Stimulated activated naive CD8-positive, alpha-beta T cell treated with anti-CD3 and anti-CD28 coated beads, Interleukin-15, Interleukin-2, amounts not matched to agents 100 ng/mL and 50 ng/mL, for 24 hours (primary cell): ENCODE results near the gene EDA.

ENCODE experiments used
- H3K27ac Mint-ChIP-seq: one replicate; pipeline ENCODE4 v1.8.0; 2021; ENCODE audit warnings: mild to moderate bottlenecking, mixed read lengths
- H3K27me3 Mint-ChIP-seq: one replicate; pipeline ENCODE4 v1.8.0; 2021; ENCODE audit warnings: mixed read lengths
- H3K36me3 Mint-ChIP-seq: one replicate; pipeline ENCODE4 v1.8.0; 2021; ENCODE audit warnings: low read depth, mixed read lengths
- H3K4me1 Mint-ChIP-seq: one replicate; pipeline ENCODE4 v1.8.0; 2021; ENCODE audit warnings: low read depth, mixed read lengths
- H3K4me3 Mint-ChIP-seq: one replicate; pipeline ENCODE4 v1.8.0; 2021; ENCODE audit warnings: mild to moderate bottlenecking, mixed read lengths
- H3K9me3 Mint-ChIP-seq: one replicate; pipeline ENCODE4 v1.8.0; 2021; ENCODE audit warnings: mixed read lengths

The EDA gene

GRCh38 chrX:70042399-70043371, 426.8 kb downstream of the EDA start:
- Mint-ChIP-seq H3K27me3 (no peaks in the 10 kb centered on the region), H3K4me1 (no peaks in the 10 kb centered on the region), H3K27ac (no peak overlapping the region), H3K36me3 (no peaks in the 10 kb centered on the region), H3K9me3 (no peaks in the 10 kb centered on the region), H3K4me3 (no peak overlapping the region)

GRCh38 chrX:70043685-70044084, 427.8 kb downstream of the EDA start:
- H3K9me3 Mint-ChIP-seq = no peaks in the 10 kb centered on the region
- H3K4me3 Mint-ChIP-seq = no peak overlapping the region
- no peaks in the 10 kb centered on the region for H3K4me1 Mint-ChIP-seq
- no peaks in the 10 kb centered on the region for H3K27me3 Mint-ChIP-seq
- H3K27ac Mint-ChIP-seq = no peak overlapping the region
- H3K36me3 Mint-ChIP-seq = no peaks in the 10 kb centered on the region

GRCh38 chrX:70044541-70045245, 428.8 kb downstream of the EDA start:
- Mint-ChIP-seq H3K9me3 (no peaks in the 10 kb centered on the region), H3K36me3 (no peaks in the 10 kb centered on the region), H3K27ac (no peak overlapping the region), H3K4me1 (no peaks in the 10 kb centered on the region), H3K27me3 (no peaks in the 10 kb centered on the region), H3K4me3 (no peak overlapping the region)

GRCh38 chrX:70046978-70047377, 431.1 kb downstream of the EDA start:
- no peak overlapping the region for H3K27ac Mint-ChIP-seq
- no peaks in the 10 kb centered on the region for H3K27me3 Mint-ChIP-seq
- no peaks in the 10 kb centered on the region for H3K9me3 Mint-ChIP-seq
- no peaks in the 10 kb centered on the region for H3K4me1 Mint-ChIP-seq
- H3K4me3 Mint-ChIP-seq = no peak overlapping the region
- no peaks in the 10 kb centered on the region for H3K36me3 Mint-ChIP-seq

- Mint-ChIP-seq H3K27ac (no peak overlapping the region), H3K4me3 (no peak overlapping the region), H3K9me3 (no peaks in the 10 kb centered on the region), H3K4me1 (no peaks in the 10 kb centered on the region), H3K27me3 (no peaks in the 10 kb centered on the region), H3K36me3 (no peaks in the 10 kb centered on the region)
Observed at GRCh38 chrX:70049406-70049805, 433.5 kb downstream of the EDA start.

- H3K36me3 Mint-ChIP-seq = no peaks in the 10 kb centered on the region
Observed at GRCh38 chrX:70049925-70050324, 434.0 kb downstream of the EDA start, which contains the start of gene AWAT2. AWAT2 (minus strand) TSS chrX:70049938; CDS start chrX:70049932, 6 bp downstream.

GRCh38 chrX:70052895-70053615, 437.1 kb downstream of the EDA start:
- H3K4me1 Mint-ChIP-seq = no peaks in the 10 kb centered on the region
- H3K27me3 Mint-ChIP-seq = no peaks in the 10 kb centered on the region
- H3K9me3 Mint-ChIP-seq = no peaks in the 10 kb centered on the region
- no peak overlapping the region for H3K4me3 Mint-ChIP-seq
- H3K27ac Mint-ChIP-seq = no peak overlapping the region
- no peaks in the 10 kb centered on the region for H3K36me3 Mint-ChIP-seq

More at GRCh38 chrX:70049925-70050324, 434.0 kb downstream of the EDA start, which contains the start of gene AWAT2:
- no peak within 1 kb of the TSS for H3K4me3 Mint-ChIP-seq
- H3K9me3 Mint-ChIP-seq = no peaks in the 10 kb centered on the region
- H3K4me1 Mint-ChIP-seq = no peaks in the 10 kb centered on the region
- no peaks in the 10 kb centered on the region for H3K27me3 Mint-ChIP-seq
- no peak within 1 kb of the TSS for H3K27ac Mint-ChIP-seq

GRCh38 chrX:70054391-70054790, 438.5 kb downstream of the EDA start:
- Mint-ChIP-seq H3K27ac (no peak overlapping the region), H3K9me3 (no peaks in the 10 kb centered on the region), H3K4me1 (no peaks in the 10 kb centered on the region), H3K27me3 (no peaks in the 10 kb centered on the region), H3K36me3 (no peaks in the 10 kb centered on the region), H3K4me3 (no peak overlapping the region)

GRCh38 chrX:70062076-70062475, 446.2 kb downstream of the EDA start, which contains the start of gene OTUD6A:
OTUD6A (plus strand) TSS chrX:70062457; CDS start chrX:70062525, 68 bp downstream.
- H3K27ac Mint-ChIP-seq = no peak within 1 kb of the TSS
- no peaks in the 10 kb centered on the region for H3K36me3 Mint-ChIP-seq
- no peak within 1 kb of the TSS for H3K4me3 Mint-ChIP-seq
- no peaks in the 10 kb centered on the region for H3K4me1 Mint-ChIP-seq
- H3K27me3 Mint-ChIP-seq = no peaks in the 10 kb centered on the region
- H3K9me3 Mint-ChIP-seq = no peaks in the 10 kb centered on the region

- Mint-ChIP-seq H3K4me3 (no peak overlapping the region), H3K9me3 (no peaks in the 10 kb centered on the region), H3K27ac (no peak overlapping the region), H3K27me3 (no peaks in the 10 kb centered on the region), H3K36me3 (no peaks in the 10 kb centered on the region), H3K4me1 (no peaks in the 10 kb centered on the region)
Observed at GRCh38 chrX:70062961-70063550, 447.1 kb downstream of the EDA start.

GRCh38 chrX:70066646-70067045, 450.7 kb downstream of the EDA start:
- Mint-ChIP-seq H3K27ac (no peak overlapping the region), H3K4me3 (no peak overlapping the region), H3K4me1 (no peaks in the 10 kb centered on the region), H3K36me3 (no peaks in the 10 kb centered on the region), H3K9me3 (no peaks in the 10 kb centered on the region), H3K27me3 (no peaks in the 10 kb centered on the region)

GRCh38 chrX:70079297-70079696, 463.4 kb downstream of the EDA start:
- Mint-ChIP-seq H3K27me3 (no peaks in the 10 kb centered on the region), H3K27ac (no peak overlapping the region), H3K36me3 (no peaks in the 10 kb centered on the region), H3K9me3 (no peaks in the 10 kb centered on the region), H3K4me3 (no peak overlapping the region), H3K4me1 (no peaks in the 10 kb centered on the region)

- H3K36me3 Mint-ChIP-seq = no peaks in the 10 kb centered on the region
- H3K4me1 Mint-ChIP-seq = no peaks in the 10 kb centered on the region
- H3K27ac Mint-ChIP-seq = no peak overlapping the region
- no peaks in the 10 kb centered on the region for H3K27me3 Mint-ChIP-seq
- H3K4me3 Mint-ChIP-seq = no peak overlapping the region
- no peaks in the 10 kb centered on the region for H3K9me3 Mint-ChIP-seq
Observed at GRCh38 chrX:70079870-70080269, 464.0 kb downstream of the EDA start.

GRCh38 chrX:70082723-70083122, 466.8 kb downstream of the EDA start:
- H3K27me3 Mint-ChIP-seq = no peaks in the 10 kb centered on the region
- no peak overlapping the region for H3K4me3 Mint-ChIP-seq
- H3K27ac Mint-ChIP-seq = no peak overlapping the region
- no peaks in the 10 kb centered on the region for H3K36me3 Mint-ChIP-seq
- H3K9me3 Mint-ChIP-seq = no peaks in the 10 kb centered on the region
- H3K4me1 Mint-ChIP-seq = no peaks in the 10 kb centered on the region
